GM12892 (cell line): ENCODE results near the gene LHFPL3.

ENCODE experiments used
- POLR2A ChIP-seq: IDR thresholded peaks from 2 replicates; pipeline ENCODE4 v1.6.1; 2011; ENCODE audit warnings: low read depth, low read length, control low read depth
- POLR2AphosphoS5 ChIP-seq: IDR thresholded peaks from 2 replicates; pipeline ENCODE4 v1.6.1; 2011; ENCODE audit warnings: low read depth, low read length, control low read depth
- TAF1 ChIP-seq: IDR thresholded peaks from 2 replicates; pipeline ENCODE4 v1.6.1; 2011; ENCODE audit warnings: low read depth, mild to moderate bottlenecking, control low read depth, low read length, borderline replicate concordance

- TF ChIP-seq TAF1, result no peak
- no peak for TF ChIP-seq POLR2AphosphoS5
- TF ChIP-seq POLR2A, result no peak
Observed at GRCh38 chr7:104650991-104651640, 322.7 kb downstream of the LHFPL3 start.
